Measurements from ENCODE around the gene IMMP2L.
"Not testable (repeated sequence)": the region's sequence is repeated elsewhere in the genome, so short reads cannot be mapped to it uniquely, and the experiment has no call there.

IMMP2L gene

DNA sequence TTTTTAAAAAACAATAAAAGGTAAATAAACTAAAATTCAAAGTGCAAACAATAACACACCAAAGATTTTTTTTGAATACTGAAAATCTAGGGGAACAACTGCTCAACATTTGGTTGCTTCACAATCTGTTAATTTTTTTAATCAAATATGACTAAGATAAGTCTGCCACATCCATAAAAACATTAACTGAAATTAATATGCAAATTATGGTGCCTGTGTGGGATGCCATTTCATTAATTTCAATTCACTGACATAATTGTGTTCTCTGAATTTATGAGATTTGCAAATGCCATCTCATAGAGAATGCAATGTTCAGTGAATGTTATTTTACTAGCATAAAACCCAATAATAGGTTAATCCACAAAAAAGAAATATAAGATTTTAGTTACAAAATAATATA lies 237.5 kb downstream of the IMMP2L start:
- no peak for DNase-seq

DNA sequence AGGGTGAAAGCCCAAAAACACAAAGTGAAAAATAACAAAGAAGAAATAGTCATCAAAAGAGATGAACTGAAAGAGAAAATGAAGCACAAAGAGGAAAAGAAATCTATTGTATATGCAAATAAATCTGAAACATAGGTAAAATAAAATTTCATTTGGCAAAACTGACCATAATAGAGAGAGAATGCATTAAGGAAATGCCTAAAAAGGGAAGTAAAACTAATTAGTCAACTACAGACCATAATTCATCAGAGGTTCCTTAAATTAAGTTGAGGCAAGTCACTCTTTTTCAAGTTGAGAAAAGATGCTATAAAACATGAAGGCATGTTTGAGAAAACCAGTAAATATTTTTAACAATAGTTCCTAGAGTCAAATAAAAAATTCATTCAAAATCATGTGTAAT lies 238.1 kb downstream of the IMMP2L start:
- DNase-seq: no peak

DNA sequence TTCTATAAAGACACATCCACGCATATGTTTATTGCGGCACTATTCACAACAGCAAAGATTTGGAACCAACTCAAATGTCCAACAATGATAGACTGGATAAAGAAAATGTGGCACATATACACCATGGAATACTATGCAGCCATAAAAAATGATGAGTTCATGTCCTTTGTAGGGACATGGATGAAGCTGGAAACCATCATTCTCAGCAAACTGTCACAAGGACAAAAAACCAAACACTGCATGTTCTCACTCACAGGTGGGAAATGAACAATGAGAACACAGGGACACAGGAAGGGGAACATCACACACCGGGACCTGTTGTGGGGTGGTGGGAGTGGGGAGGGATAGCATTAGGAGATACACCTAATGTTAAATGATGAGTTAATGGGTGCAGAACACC lies 238.6 kb downstream of the IMMP2L start:
- DNase-seq: not testable (repeated sequence)

DNA sequence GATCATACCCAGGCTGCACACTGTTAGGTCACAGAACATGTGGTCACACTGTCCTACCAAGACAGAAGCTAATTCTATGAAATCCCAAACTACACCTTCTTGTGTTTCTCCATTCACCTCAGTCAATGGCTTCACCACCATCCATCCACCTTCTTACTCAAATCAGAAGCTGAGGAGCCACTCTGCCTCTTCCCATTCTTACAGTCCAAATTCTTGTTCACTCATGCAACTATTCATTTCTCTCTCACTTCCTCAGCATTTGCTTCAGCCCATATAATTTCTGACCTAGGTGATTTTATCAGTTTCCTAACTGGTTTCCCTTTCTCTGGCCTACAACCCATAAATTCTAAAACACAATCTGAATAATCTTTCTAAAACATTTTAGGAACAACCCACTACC lies 242.2 kb downstream of the IMMP2L start:
- no peak for DNase-seq

DNA sequence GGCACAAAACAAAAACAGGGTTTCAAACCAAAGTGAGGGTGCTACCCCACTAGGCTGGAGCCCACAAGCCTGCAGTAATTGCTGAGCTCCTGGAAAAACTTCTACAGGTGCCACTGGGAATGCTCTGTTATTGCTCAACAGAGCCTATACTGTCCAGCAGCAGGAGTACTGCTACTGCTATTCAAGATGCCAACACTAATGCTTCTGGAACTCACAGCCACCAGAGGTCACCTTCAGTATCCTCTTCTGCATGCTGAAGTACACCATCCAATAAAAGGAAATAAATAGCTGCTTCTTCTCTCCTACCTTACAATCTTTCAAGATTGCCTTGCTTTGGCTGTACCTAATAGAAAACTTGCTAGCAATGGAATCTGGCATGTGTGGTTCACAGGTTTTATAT lies 249.3 kb downstream of the IMMP2L start:
- DNase-seq: no peak

DNA sequence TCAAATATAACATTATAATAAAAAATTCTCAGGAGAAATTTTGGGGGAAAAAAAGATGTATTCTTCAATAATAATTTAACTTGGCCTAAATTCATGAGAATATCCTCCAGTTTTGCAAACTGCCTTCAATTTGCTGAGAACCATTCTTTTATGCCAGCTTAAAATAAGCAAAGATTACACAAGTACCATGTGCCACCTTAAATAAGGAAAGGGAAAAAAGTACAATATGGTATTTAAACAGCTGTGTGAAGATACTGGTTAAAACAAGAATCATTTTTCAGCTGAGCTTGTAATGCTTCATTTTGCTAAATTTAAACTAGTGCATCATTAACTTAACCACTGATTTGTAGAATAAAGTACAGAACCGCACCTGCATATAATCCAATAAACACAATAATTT lies 253.6 kb downstream of the IMMP2L start:
- no peak for DNase-seq

DNA sequence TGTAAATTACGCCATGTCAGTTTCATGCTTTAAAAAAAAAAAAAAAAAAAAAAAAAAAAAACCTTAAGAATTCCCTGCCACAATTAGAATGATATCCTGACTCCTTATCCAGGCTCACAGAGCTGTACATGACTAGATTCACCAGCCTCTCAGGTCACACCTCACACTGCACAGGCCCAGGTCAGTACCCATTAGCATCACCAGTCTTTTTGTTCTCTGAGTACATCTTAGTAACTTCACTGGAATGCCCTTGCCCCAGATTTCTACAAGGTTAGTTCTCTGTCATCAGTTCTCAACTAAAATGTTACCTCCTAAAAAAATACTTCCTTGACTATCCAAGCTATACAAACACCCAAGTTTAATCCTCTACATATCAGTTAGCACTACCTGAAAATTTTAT lies 260.4 kb downstream of the IMMP2L start:
- DNase-seq: no peak

DNA sequence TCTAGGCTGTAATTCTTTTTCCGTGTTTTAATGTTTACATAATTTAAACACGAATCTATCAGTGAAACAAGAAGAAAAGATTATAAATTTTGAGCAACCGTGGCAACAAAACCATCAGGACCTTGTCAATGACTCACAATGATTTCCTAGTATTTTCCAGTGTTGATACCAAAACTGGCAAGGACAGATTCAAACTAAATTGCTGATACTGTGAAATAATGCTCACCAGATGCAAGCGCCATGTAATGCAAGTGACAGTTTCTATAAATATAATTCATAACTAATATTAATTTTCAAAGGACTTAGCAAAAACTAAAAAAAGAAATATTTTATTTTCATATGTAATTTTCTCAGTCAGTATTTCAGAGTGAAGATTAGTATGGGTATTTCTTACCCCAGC lies 267.8 kb downstream of the IMMP2L start:
- no peak for DNase-seq

DNA sequence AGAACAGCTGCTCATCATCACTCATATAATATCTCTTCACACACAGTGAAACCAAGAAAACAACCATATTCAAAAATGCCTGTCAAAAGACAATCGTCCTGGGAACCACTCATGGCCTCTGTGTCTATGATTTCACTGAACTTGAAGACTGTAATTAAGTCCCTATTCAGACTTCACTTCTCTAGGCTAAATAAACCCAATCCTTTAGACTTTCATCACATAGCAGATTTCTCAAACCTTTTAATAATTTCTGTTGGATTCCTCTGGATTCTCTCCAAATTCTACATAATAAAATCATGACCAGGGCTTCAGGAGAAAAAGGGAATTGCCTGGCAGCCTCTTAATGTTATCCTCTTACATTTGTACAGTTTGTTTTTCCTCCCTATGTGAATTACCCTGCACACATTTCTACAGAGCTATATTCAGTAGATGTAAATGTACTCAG lies 270.2 kb downstream of the IMMP2L start:
- DNase-seq: no peak

DNA sequence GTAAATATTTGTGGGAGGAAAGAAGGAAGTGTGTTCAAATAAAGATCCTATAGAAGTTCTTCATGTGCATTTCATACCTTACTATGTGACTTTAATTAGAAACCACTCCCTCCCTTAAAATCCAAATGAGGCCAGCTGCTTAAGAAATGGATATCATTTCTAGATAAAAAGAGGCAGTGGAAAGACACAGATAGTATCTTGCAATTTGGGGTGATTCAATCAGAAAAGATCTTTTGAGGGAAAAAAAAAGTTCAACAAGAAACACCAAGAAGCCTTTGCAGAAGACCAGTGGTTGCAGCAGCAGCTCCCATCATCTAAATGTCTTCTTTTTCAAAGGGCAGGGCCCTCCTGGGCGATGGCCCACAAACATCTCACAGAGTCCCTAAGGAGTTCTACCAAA lies 271.3 kb downstream of the IMMP2L start:
- no peak for DNase-seq

DNA sequence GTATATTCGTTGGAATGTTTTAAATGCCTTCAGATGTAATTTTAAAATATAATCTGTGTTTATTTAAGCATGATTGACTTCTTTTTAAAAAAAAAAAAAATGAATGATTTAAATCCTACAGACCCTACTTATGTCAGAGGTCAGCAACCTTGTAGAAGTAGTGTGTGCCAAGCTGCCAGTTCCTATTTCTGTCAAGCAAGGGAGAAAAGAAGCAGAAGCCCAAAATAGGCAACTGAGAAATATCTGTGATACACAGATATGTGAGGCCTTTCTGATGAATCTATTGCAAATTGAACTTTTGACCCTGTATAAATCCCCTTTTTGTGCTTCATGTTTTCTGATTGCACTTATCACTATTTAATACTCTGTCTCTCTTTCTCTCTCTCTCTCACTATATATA lies 271.9 kb downstream of the IMMP2L start:
- DNase-seq: no peak

DNA sequence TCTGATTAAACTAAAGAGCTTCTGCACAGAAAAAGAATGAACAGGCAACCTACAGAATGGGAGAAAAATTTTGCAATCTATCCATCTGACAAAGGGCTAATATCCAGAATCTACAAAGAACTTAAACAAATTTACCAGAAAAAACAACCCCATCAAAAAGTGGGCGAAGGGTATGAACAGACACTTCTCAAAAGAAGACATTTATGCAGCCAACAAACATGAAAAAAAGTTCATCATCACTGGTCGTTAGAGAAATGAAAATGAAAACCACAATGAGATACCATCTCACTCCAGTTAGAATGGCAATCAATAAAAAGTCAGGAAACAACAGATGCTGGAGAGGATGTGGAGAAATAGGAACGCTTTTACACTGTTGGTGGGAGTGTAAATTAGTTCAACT lies 273.9 kb downstream of the IMMP2L start:
- DNase-seq: not testable (repeated sequence)

DNA sequence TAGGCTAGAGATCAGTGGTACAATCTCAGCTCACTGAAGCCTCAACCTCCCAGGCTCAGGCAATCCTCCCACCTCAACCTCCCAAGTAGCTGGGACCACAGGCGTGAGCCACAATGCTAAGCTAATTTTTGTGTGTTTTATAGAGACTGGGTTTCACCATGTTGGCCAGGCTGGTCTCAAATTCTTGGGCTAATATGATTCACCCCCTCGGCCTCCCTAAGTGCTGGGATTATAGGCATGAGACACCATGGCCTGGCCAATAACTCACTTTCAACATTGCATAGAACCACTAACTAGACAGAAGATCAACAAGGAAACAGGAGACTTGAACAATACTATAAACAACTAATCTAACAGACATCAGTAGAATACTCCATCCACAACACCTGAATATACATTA lies 279.7 kb downstream of the IMMP2L start:
- no peak for DNase-seq

DNA sequence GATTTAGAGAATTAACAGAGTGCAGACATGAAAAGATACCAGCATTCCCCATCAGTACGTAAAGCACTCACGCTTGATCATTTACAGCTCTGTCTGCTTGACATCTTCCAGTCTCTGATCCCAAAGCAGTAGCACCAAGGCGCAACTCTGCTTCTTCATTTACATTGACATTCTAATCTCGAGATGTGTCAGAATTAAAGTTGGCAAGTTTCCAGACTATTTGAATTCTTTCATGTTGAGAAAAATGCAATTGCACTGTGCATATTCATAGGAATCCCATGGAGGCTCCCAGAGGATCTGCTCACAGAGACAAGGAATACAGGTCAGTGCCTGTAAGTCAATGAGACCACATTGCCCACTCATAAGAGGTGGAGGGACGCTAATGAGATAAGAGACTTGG lies 287.4 kb downstream of the IMMP2L start:
- no peak for DNase-seq

DNA sequence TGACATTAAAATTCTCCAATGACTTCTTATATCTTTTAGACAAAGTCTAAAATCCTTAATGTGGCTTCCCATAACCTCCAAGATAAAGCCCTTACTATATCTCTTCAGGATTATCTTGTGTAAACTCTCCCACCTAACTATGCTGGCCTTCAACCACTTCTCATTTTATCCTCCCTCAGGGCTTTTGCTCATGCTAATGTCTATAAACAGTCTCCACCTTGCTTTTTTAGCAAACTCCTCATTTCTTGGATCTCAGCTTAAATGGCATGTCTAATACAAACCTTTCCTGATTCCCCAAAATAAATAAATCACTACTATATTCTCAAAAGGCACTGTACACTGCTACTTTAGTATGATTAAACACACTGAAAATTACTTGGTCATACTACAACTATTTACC lies 290.2 kb downstream of the IMMP2L start:
- no peak for DNase-seq

DNA sequence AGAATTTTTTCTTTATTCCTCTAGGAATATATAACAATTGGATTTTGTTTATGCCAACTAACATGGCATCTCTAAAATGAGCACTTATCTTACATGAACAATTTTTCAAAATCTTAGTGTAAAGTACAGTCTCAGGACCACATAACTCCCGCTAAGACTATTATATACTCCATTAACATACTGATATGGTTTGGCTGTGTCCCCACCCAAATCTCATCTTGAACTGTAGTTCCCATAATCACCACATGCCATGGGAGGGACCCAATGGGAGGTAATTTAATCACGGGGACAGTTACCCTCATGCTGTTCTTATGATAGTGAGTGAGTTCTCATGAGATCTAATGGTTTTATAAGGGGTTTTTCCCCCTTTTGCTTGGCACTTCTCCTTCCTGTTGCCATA lies 291.5 kb downstream of the IMMP2L start:
- DNase-seq: not testable (repeated sequence)

DNA sequence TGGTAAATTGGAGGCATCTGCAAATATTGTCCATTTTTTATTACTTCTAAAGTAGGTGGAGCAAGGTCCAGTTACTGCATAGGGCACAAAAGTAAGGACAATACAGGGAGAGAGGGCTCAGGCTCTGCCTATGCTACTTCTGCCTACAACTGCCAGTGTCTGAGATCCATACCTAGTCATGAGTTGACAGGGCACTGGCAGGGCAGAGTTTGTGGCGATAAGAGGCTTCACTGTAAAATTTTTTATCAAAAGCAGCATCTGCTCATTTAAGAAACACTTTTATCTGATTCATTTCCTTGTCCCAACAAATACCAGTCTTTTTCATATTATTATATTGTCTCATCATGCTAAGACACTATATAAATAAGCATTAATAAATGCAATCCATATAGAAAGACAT lies 293.4 kb downstream of the IMMP2L start:
- DNase-seq: no peak

DNA sequence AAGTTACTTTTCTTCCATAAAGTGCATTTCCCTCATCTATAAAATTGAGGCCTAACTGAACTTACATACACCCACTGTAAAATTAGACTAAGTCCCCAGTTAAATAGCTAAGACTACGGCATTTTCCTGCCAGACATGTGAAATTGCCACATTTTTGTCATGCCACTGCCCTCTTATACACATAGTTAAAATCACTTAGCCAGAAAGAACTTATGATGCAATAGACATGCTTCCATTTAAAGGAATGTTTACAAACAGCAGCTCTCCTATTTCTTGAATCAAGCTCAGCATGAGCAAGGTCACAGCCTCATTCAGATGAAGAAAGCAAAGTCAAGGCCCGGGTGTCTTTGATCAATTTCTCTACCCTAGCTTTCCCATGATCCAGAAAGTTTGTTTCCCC lies 295.7 kb downstream of the IMMP2L start:
- no peak for DNase-seq

DNA sequence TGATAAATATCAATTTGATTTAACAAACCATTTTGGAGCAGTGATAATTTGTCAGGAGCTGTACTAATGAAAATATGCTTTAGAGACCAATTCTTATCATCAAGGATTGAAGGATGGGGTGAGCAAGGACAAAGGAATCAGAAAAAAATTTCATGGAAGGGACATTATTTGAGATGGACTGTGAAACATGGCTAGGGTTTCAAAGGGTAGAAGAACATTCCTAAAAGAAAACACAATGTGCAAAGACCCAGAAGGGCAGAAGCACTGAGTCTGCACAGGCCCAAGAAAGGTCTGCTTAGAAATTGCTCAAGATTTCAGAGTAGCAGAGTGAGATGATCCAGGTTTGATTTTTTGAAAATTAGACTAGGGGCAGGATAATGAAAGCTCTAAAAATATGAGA lies 296.9 kb downstream of the IMMP2L start:
- no peak for DNase-seq

DNA sequence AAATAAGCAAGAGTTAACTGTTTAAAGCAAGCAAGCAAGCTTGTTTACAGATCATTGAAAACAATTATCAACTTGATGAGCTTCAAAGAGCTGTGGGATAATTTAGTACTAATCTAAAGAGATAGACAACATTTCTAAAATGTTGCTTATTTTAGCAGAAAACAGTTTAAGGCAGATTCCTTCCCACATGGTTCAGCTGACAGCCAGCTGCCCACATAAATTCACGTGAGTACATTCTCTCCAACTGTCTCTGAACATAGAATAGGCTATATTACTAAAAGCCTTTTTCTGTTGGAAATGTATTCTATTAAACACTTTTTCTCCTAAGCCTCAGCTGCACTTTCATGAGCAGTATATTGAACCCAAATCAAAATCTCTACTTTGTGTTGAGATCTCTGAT lies 297.3 kb downstream of the IMMP2L start:
- DNase-seq: no peak

DNA sequence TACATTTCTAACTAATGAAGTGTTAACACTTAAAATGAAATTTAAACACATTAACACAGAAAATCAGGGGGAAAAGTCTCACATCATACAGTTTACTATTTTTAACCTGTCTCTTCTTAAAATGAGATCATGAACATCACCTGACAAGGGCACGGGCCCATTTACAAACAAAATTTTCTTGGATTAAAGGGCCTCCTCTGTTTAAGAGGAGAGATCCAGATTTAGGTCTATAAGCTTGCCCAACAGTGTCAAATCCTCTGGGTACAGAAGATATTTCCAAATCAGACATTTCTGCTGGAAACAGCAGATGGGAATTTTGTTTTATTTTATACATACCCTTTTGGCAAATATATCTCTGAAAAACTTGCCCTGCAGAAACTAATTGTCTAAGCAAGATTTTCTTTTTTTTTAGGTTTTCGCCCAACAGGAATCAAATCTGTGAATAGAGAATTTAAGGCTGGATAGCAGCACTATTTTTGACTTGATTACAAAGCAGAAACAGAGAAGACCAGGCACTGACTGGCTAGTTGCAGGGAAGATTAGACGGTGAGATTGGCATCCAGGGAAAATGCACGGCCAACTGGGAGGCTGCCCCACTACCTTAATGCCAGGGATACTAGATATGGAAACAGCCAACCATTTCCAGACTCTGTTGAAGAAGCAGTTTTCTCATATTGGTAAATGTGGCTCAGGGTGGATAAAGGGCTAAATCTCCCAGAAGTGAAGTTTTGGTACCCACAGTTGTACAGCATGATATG lies 298.0 kb downstream of the IMMP2L start:
- no peak for DNase-seq

DNA sequence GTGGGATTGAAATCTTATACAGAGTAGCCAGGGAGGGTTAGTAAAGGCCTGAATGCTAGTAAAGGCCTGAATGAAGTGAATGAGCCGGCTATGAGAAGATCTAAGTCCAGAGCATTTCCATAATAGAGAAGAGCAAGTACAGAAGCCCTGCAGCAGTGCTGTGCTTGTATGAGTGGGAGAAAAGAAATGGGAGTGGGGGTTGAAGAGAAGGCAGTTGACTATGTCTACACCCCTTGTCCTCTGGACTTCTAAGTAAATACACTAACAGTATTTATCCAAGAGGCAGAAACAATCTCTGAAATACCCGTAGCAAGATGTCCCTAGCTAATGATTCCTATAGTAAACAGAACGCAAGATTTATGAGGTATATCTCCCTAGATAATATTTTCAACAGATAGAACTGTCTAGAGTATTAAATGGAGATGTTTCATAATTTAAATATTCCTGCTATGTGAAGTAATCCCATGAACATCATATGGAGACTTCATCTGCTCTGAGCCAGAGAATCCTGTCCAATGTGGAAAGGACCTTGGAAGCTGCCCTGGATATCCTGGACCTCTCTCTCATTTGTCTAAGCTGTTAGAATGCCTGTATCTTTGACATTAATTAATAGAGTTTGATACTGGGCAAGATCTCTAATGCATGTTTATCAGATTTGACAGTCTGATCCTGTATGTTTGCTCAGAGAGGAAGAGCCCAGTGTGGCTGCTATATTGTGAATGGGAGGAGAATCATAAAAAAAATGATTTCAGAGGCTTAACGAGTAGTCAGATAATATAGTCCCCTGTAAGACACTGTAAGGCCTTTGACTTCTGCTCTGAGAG lies 299.8 kb downstream of the IMMP2L start:
- DNase-seq: no peak

DNA sequence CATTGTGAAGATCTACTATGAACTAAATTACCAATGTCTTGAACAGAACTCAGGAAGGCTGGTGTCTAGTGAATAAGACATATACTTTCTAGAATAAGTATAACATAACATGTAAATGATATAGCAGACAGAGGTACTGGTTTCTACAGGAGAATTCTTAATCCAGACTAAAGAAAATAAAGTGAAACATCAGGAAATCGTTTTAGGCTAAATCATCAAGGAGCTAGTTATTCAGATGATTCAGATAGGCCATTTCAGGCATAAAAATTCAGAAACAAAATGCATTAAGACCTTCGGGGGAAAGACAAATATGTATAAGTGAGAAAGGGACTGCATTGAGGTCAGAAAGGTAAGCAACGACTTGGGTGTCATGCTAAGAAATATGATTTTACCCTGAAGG lies 300.8 kb downstream of the IMMP2L start:
- DNase-seq: no peak

DNA sequence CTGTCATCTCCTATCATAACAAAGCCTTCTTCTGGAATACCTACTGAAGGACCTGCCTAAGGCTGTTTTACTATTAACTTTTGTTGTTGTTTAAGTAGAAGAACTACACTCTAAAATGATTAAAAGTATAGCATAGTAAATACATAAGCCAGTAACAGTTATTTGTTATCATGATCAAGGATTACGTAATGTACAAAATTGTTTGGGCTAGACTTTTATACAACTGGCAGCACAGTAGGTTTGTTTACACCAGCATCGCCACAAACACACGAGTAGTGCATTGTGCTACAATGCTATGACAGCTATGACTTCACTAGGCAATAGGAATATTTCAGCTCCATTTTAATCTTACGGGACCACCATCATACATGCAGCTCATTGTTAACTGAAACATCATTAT lies 302.3 kb downstream of the IMMP2L start:
- DNase-seq: no peak

Measured in T-helper 1 cell (primary cell).